Sigmoid colon (tissue), 7 donors: ENCODE measurements around the gene RUNX2. TPM values are rescaled to one million over a fixed set of nuclear protein-coding genes. Genes with fewer than 3 reads are reported as not detected.
A peak's percentile ranks its signal among the peaks of the same experiment; 100 is the strongest.

Experiments used
- DNase-seq: peaks from one replicate; pipeline ENCODE4 v3.0.0-alpha.2; 2019
- H3K27ac ChIP-seq, 4 donors: fragments of 200-600 bp; sonication (generic); one replicate each; pipeline ENCODE4 v1.5.1; 2016 to 2019; ENCODE audit warnings: mild to moderate bottlenecking in 1 of 4
- H3K27me3 ChIP-seq, 3 donors: fragments of 200-600 bp; sonication (generic); one replicate each; pipeline ENCODE4 v1.5.1; 2019; ENCODE audit warnings: mild to moderate bottlenecking in 1 of 3
- H3K36me3 ChIP-seq, 4 donors: fragments of 200-600 bp; sonication (generic); one replicate each; pipeline ENCODE4 v1.5.1; 2016 to 2019
- H3K4me1 ChIP-seq, 4 donors: fragments of 200-600 bp; sonication (generic); one replicate each; pipeline ENCODE4 v1.5.1; 2017 to 2019
- H3K4me3 ChIP-seq, 4 donors: fragments of 200-600 bp; sonication (generic); one replicate each; pipeline ENCODE4 v1.5.1; 2017 to 2019; ENCODE audit warnings: mild to moderate bottlenecking in 2 of 4, moderate library complexity in 1 of 4
- H3K9me3 ChIP-seq, 4 donors: fragments of 200-600 bp in 3 of 4; sonication (generic) in 3 of 4; one replicate each; pipeline versions ENCODE4 v1.5.1 to v1.6.1; 2013 to 2019
- EP300 ChIP-seq, 4 donors: sonication (generic); formaldehyde crosslinking; IDR thresholded peaks; one replicate each; pipeline ENCODE4 v1.6.1; 2017; ENCODE audit warnings: antibody characterized with exemption in 4 of 4
- POLR2A ChIP-seq, 2 donors: fragments of 450-650 bp; IDR thresholded peaks; one replicate each; pipeline ENCODE4 v1.6.1; 2016; ENCODE audit warnings: antibody characterized with exemption in 2 of 2, mild to moderate bottlenecking in 2 of 2, moderate library complexity in 2 of 2
- POLR2AphosphoS5 ChIP-seq, 4 donors: sonication (generic); formaldehyde crosslinking; IDR thresholded peaks; one replicate each; pipeline ENCODE4 v1.6.1; 2017; ENCODE audit warnings: antibody characterized with exemption in 4 of 4
- WGBS, 2 donors: extraction: QIAGEN DNeasy Blood & Tissue Kit; methylation state at CpG; one replicate each; pipeline ENCODE4 v1.1.7; 2013; 5-methylcytosine and 5-hydroxymethylcytosine counted together
- intact Hi-C: fragments of 100-400 bp; cut with DNase I; formaldehyde crosslinking; loops from one replicate; pipeline ENCODE4 v1.15.1; 2023
- polyA plus RNA-seq, 3 donors: library from polyadenylated mRNA; stranded (reverse); fragments of 200-250 nt; gene quantifications; one replicate each; pipeline ENCODE4 v1.2.3, GENCODE V29; 2013
- total RNA-seq, 4 donors: library from RNA; depleted of rRNA; stranded (reverse); fragments of >200 nt; gene quantifications; one replicate each; pipeline ENCODE4 v1.1.0, GENCODE V29; 2016
- TF ChIP-seq, protein P1 (sequence below), 4 experiments: fragments of 450-650 bp in 3 of 4; fragments of 200-600 bp in 1 of 4; IDR thresholded peaks; one replicate each; pipeline ENCODE4 v1.5.1; 2016 to 2019; ENCODE audit warnings: antibody characterized with exemption in 4 of 4, mild to moderate bottlenecking in 3 of 4, moderate library complexity in 2 of 4
- donor health status: healthy with polysubstance abuse.
- donor health status: Bipolar disorder and iron deficiency.
- donor health status: healthy.

RUNX2 gene
- total and polyA plus RNA-seq, 7 donors: 0.92 to 4.7 (median 2.9) TPM

DNA sequence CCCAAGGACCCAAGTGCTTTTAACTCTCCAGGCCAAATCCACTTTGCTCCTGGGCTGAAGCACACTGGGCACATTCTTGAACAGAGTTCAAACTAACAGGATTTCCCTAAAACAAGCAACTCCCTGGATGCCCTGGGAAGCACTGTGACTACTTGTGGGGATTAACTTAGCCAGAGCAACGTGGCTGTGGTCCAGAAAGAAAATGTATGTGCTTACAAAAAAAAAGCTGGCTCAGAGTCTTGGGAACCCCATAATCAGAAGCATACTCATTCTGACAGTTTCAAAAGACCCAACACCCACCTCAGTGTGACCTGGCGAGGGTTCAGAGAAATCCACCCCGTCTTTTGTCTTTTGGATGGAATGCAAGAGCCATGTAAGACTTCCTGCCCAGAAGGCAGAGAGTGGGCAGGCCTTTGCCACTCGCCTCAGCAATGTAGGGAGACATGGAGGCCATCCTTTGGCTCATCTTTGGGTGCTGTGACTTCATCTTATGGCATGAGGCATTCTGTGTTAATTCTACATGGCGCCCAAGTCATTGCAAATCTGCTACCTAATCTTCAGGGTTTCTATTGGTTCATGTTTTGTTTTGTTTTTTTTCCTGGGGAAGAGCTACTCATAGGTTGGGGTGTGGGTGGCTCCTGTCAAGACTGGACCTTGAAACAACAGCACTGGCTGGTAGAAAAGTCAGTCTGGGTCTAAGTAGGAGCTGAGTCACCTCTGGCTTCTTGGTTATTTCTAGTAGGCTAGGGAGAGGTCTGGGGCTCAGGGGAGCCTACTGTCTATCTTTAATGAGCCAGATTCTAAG lies 298.2 kb downstream of the RUNX2 start:
- H3K27ac ChIP-seq: peak overlapping the region in 2 of 4 donors; percentile 11 to 33
- no peaks in the 10 kb centered on the region for H3K36me3 ChIP-seq
- H3K4me3 ChIP-seq: no peak overlapping the region
- TF ChIP-seq POLR2A (IDR thresholded peaks at IDR 0.05): no peak
- no peak for TF ChIP-seq POLR2AphosphoS5 (IDR thresholded peaks at IDR 0.05)
- TF ChIP-seq, protein P1, sequence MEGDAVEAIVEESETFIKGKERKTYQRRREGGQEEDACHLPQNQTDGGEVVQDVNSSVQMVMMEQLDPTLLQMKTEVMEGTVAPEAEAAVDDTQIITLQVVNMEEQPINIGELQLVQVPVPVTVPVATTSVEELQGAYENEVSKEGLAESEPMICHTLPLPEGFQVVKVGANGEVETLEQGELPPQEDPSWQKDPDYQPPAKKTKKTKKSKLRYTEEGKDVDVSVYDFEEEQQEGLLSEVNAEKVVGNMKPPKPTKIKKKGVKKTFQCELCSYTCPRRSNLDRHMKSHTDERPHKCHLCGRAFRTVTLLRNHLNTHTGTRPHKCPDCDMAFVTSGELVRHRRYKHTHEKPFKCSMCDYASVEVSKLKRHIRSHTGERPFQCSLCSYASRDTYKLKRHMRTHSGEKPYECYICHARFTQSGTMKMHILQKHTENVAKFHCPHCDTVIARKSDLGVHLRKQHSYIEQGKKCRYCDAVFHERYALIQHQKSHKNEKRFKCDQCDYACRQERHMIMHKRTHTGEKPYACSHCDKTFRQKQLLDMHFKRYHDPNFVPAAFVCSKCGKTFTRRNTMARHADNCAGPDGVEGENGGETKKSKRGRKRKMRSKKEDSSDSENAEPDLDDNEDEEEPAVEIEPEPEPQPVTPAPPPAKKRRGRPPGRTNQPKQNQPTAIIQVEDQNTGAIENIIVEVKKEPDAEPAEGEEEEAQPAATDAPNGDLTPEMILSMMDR (IDR thresholded peaks at IDR 0.05): no peak
- TF ChIP-seq EP300 (IDR thresholded peaks at IDR 0.05): no peak
- 83 to 87% methylated on average over 5 of the region's 5 CpGs for WGBS, 2 donors
- no peaks in the 10 kb centered on the region for H3K27me3 ChIP-seq
- H3K4me1 ChIP-seq: peaks cover 0 to 12% (median 7%) of the 10 kb centered on the region in 4 donors
- no peak for DNase-seq
- intact Hi-C loops: no loop called here
- H3K9me3 ChIP-seq: no peaks in the 10 kb centered on the region

DNA sequence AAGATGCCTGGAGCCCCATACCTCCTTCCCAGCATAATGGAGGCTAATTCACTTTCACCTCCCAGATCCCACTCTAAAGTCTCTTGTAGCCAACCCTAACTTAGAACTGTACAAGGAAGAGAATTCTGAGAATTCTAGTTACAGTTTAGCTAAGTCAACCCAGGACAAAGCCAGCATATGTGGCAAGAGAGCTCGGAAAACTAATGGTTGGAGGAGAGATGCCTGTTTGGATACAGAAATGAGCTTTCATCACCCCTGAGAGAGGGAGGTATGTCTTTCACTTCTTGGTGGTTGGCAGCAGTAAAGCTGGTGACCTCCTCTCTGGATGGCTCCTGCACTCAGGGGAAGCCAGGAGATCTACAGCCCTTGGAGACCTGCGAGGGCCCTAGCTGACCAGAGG lies 302.2 kb downstream of the RUNX2 start:
- 63 to 74% methylated on average over 2 of the region's 2 CpGs for WGBS, 2 donors
- Histone ChIP-seq H3K27me3 (no peaks in the 10 kb centered on the region), H3K9me3 (no peaks in the 10 kb centered on the region), H3K36me3 (no peaks in the 10 kb centered on the region), H3K27ac (no peak overlapping the region), H3K4me1 (peaks cover 0 to 12% (median 7%) of the 10 kb centered on the region in 4 donors), H3K4me3 (no peak overlapping the region)
- TF ChIP-seq EP300 (IDR thresholded peaks at IDR 0.05) (no peak), POLR2AphosphoS5 (IDR thresholded peaks at IDR 0.05) (no peak), POLR2A (IDR thresholded peaks at IDR 0.05) (no peak)
- TF ChIP-seq, protein P1 (IDR thresholded peaks at IDR 0.05): no peak
- DNase-seq: no peak
- intact Hi-C loops: no loop called here

DNA sequence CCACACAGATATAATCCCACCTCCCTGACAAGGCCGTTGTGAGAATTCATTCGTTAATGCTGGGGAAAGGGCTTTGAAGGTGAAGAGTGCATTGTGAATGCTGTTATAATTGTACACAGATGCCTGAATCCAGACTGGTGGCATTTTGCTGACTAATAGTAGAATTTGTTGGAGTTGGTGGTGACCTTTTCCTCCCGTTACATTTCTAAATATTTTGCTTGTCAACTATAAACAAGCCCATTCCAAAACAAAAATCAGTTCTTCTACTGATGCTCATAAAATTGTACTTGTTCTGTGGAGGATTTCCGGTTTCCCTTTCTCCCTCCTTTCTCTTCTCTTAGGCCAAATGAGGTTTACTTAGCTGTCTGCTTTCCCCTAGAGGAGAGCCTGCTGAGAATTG lies 302.7 kb downstream of the RUNX2 start:
- intact Hi-C loops: no loop called here
- Histone ChIP-seq H3K4me1 (peaks cover 0 to 9% (median 6%) of the 10 kb centered on the region in 4 donors), H3K9me3 (no peaks in the 10 kb centered on the region), H3K27ac (no peak overlapping the region), H3K4me3 (no peak overlapping the region), H3K27me3 (no peaks in the 10 kb centered on the region), H3K36me3 (no peaks in the 10 kb centered on the region)
- no peak for DNase-seq
- TF ChIP-seq, protein P1 (IDR thresholded peaks at IDR 0.05): no peak
- TF ChIP-seq POLR2AphosphoS5 (IDR thresholded peaks at IDR 0.05) (no peak), EP300 (IDR thresholded peaks at IDR 0.05) (no peak), POLR2A (IDR thresholded peaks at IDR 0.05) (no peak)
- WGBS, 2 donors: 79 to 85% methylated on average over 4 of the region's 4 CpGs

DNA sequence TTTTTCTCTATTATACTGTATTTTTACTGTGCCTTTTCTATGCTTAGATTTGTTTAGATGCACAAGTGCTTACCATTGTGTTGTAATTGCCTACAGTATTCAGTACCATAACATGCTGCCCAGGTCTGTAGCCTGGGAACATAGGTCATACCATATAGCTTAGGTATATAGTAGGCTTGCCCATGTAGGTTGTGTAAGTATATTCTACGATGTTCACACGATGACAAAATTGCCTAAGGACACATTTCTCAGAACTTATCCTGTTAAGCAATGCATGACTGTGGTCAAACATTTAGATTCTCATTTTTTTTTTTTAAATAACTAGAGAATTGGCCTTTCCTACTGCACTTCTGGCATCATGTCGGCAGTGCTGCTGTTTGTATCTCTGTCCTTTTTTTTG lies 303.3 kb downstream of the RUNX2 start:
- no peak for DNase-seq
- Histone ChIP-seq H3K4me1 (peaks cover 0 to 3% (median 2%) of the 10 kb centered on the region in 4 donors), H3K27me3 (no peaks in the 10 kb centered on the region), H3K9me3 (no peaks in the 10 kb centered on the region), H3K27ac (no peak overlapping the region), H3K4me3 (no peak overlapping the region), H3K36me3 (no peaks in the 10 kb centered on the region)
- intact Hi-C loops: no loop called here
- no peak for TF ChIP-seq POLR2AphosphoS5 (IDR thresholded peaks at IDR 0.05)
- TF ChIP-seq EP300 (IDR thresholded peaks at IDR 0.05): no peak
- TF ChIP-seq POLR2A (IDR thresholded peaks at IDR 0.05): no peak
- TF ChIP-seq, protein P1 (IDR thresholded peaks at IDR 0.05): no peak
- WGBS, 2 donors: 90 to 93% methylated on average over 3 of the region's 3 CpGs
